Right lobe of liver (tissue), 4 donors: ENCODE results near the gene NVL.

Source experiments
- POLR2A ChIP-seq: fragments of 450-650 bp; IDR thresholded peaks from one replicate; pipeline ENCODE4 v1.6.1; 2017; ENCODE audit warnings: antibody characterized with exemption, mild to moderate bottlenecking
- TF ChIP-seq, protein P1 (sequence below), 4 donors: fragments of 200-600 bp in 3 of 4; fragments of 450-650 bp in 1 of 4; IDR thresholded peaks; one replicate each; pipeline versions ENCODE4 v1.5.1 to v1.8.0; 2016 to 2022; ENCODE audit warnings: antibody characterized with exemption in 4 of 4, mild to moderate bottlenecking in 2 of 4
- donor health status: DM: no; HTN: no; CAD: no.
- donor health status: DM: no; HTN: no; CAD: no.
- donor health status: DM: no; HTN: yes; CAD: no.

DNA sequence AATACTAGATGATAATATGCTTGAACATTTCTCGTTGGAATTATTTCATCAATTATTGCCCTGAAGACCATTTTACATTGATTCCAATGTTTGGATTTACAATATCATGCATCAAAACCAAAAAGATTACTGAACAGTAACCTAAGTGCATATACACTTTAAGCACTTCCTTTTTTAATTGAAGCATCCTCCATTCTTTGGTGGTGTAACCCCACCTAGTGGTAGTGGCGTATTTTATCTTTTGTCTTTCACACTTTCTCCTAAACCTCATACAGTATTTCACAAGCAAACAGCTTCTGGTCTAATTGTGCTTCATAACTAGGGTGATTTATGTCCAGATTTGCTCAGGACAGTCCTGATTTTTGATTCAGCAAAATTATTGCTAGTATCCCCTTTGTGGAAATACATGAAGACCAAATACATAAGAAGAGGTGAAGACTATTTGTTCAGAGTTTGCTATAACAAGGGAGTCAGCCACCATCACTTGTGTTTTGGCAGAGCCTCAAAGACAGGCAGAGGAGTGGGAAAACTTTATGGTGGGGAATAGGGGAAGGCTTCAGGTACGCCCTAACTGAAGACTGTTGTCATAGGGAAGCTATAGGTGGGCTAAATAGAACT lies 3.4 kb upstream of the NVL start:
- TF ChIP-seq, protein P1, sequence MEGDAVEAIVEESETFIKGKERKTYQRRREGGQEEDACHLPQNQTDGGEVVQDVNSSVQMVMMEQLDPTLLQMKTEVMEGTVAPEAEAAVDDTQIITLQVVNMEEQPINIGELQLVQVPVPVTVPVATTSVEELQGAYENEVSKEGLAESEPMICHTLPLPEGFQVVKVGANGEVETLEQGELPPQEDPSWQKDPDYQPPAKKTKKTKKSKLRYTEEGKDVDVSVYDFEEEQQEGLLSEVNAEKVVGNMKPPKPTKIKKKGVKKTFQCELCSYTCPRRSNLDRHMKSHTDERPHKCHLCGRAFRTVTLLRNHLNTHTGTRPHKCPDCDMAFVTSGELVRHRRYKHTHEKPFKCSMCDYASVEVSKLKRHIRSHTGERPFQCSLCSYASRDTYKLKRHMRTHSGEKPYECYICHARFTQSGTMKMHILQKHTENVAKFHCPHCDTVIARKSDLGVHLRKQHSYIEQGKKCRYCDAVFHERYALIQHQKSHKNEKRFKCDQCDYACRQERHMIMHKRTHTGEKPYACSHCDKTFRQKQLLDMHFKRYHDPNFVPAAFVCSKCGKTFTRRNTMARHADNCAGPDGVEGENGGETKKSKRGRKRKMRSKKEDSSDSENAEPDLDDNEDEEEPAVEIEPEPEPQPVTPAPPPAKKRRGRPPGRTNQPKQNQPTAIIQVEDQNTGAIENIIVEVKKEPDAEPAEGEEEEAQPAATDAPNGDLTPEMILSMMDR (IDR thresholded peaks at IDR 0.05): peak; percentile 55 to 70 (median 61)
- TF ChIP-seq POLR2A: no peak
